OCI-LY7 (cell line): ENCODE results near the gene CAND2. TPM values are rescaled to one million over a fixed set of nuclear protein-coding genes. Genes with fewer than 3 reads are reported as not detected.
A peak's percentile ranks its signal among the peaks of the same experiment; 100 is the strongest.

Experiments used
- BruUV-seq: library from RNA; stranded (reverse); fragments of 400-500 nt; replicated peaks from 2 replicates; lab custom pipeline; 2021; lab: Mats Ljungman, UMichigan
- CTCF ChIA-PET: fragments of 300-600 bp; sonication (Branson Sonifier 250); formaldehyde crosslinking; loops from one replicate; lab custom pipeline; 2022; ENCODE audit warnings: antibody characterized with exemption; ENCODE audit not compliant: unreplicated experiment; lab: Charles Lee
- POLR2A ChIA-PET: fragments of 300-600 bp; sonication (Branson Sonifier 250); formaldehyde crosslinking; loops from one replicate; lab custom pipeline; 2022; ENCODE audit warnings: antibody characterized with exemption; lab: Charles Lee
- DNase-seq: peaks from one replicate; pipeline ENCODE4 v3.0.0-alpha.2; 2015; ENCODE audit warnings: low spot score
- H2AFZ ChIP-seq: fragments of 200-600 bp; sonication (generic), shearing (Covaris generic); 2 replicates; pipeline ENCODE4 v1.6.1; 2014; ENCODE audit warnings: mild to moderate bottlenecking, antibody characterized with exemption, low read length, moderate library complexity
- H3K27ac ChIP-seq: fragments of 200-600 bp; sonication (generic); 2 replicates; pipeline ENCODE4 v1.5.1; 2014; ENCODE audit warnings: mixed run types, low read depth, mild to moderate bottlenecking, moderate library complexity, low read length, inconsistent platforms; ENCODE audit not compliant: poor library complexity, severe bottlenecking
- H3K36me3 ChIP-seq: fragments of 200-600 bp; sonication (generic); 2 replicates; pipeline ENCODE4 v1.6.1; 2014; ENCODE audit warnings: mild to moderate bottlenecking, antibody characterized with exemption, low read length, moderate library complexity, mixed read lengths; ENCODE audit not compliant: insufficient read depth
- H3K4me1 ChIP-seq: fragments of 200-600 bp; sonication (generic); 2 replicates; pipeline ENCODE4 v1.5.1; 2014; ENCODE audit warnings: mild to moderate bottlenecking, low read length; ENCODE audit not compliant: insufficient read depth, poor library complexity, severe bottlenecking
- H3K4me2 ChIP-seq: fragments of 200-600 bp; sonication (generic); 2 replicates; pipeline ENCODE4 v1.6.1; 2014; ENCODE audit warnings: mild to moderate bottlenecking, low read length
- H3K4me3 ChIP-seq: fragments of 200-600 bp; sonication (generic); 2 replicates; pipeline ENCODE4 v1.5.1; 2014; ENCODE audit warnings: mild to moderate bottlenecking, low read depth, low read length; ENCODE audit not compliant: poor library complexity, severe bottlenecking
- H3K79me2 ChIP-seq: fragments of 200-600 bp; sonication (generic); 2 replicates; pipeline ENCODE4 v1.6.1; 2016; ENCODE audit warnings: low read depth, mild to moderate bottlenecking, low read length, moderate library complexity, mixed read lengths; ENCODE audit not compliant: insufficient read depth
- H3K9me2 ChIP-seq: fragments of 200-600 bp; sonication (generic); 2 replicates; pipeline ENCODE4 v1.6.1; 2016; ENCODE audit warnings: mild to moderate bottlenecking, low read length, mixed read lengths; ENCODE audit not compliant: insufficient read depth
- H3K9me3 ChIP-seq: fragments of 200-600 bp; sonication (generic); 2 replicates; pipeline ENCODE4 v1.6.1; 2014; ENCODE audit warnings: mild to moderate bottlenecking, mixed run types, low read length, mixed read lengths
- H4K20me1 ChIP-seq: fragments of 200-600 bp; sonication (generic); 2 replicates; pipeline ENCODE4 v1.6.1; 2014; ENCODE audit warnings: mild to moderate bottlenecking, antibody characterized with exemption, low read length, moderate library complexity, mixed read lengths; ENCODE audit not compliant: insufficient read depth
- CTCF ChIP-seq: fragments of 200-600 bp; sonication (generic); conservative IDR thresholded peaks from 2 replicates; pipeline ENCODE4 v1.5.1; 2014; ENCODE audit warnings: mild to moderate bottlenecking, antibody characterized with exemption, low read length, moderate library complexity, mixed read lengths
- EZH2phosphoT487 ChIP-seq: fragments of 200-600 bp; sonication (generic); IDR thresholded peaks from 2 replicates; pipeline ENCODE4 v1.6.1; 2018; ENCODE audit warnings: low read depth, borderline replicate concordance, mild to moderate bottlenecking, mixed run types, antibody characterized with exemption, low read length, moderate library complexity, mixed read lengths
- intact Hi-C: fragments of 100-400 bp; cut with micrococcal nuclease; formaldehyde crosslinking; loops from one replicate; pipeline ENCODE4 v1.10.0; 2022; ENCODE audit not compliant: unreplicated experiment
- total RNA-seq, 2 experiments: library from RNA; depleted of rRNA in 1 of 2; stranded (reverse); fragments of >200 nt in 1 of 2; shearing (Covaris generic) in 1 of 2; gene quantifications; 2 replicates each; pipeline ENCODE4 v1.2.3, GENCODE V29; 2014 to 2022

The CAND2 gene
- total RNA-seq, 2 experiments from 2014 or later = 4.1 to 11.0 TPM

DNA sequence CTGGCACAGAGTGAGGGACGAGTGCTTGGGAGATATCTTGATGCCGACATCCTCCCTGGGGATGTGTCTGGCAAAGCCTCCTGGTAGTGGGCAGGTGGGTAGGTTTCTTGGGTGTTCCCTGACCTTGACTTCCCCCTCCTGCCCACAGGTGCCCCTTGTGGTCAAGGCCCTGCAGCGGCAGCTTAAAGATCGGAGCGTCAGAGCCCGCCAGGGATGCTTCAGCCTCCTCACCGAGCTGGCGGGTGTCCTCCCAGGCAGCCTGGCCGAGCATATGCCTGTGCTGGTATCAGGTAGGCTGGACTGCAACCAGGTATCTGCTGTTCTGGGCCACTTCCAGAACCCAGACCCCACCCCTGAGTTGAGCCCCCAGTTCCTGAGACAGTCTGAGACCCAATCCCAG lies 19.2 kb downstream of the CAND2 start:
- CTCF ChIA-PET = no interaction called here

GRCh38 chr3:12816521-12817342 lies 20.3 kb downstream of the CAND2 start:
- DNase-seq = no peak
- Histone ChIP-seq H3K9me3 (no peaks in the 10 kb centered on the region), H3K36me3 (peaks cover 21% of the 10 kb centered on the region; the same call in 1 of the 2 replicates), H4K20me1 (no peaks in the 10 kb centered on the region), H3K4me3 (no peak overlapping the region), H3K79me2 (no peaks in the 10 kb centered on the region), H2AFZ (no peak overlapping the region), H3K9me2 (no peaks in the 10 kb centered on the region), H3K4me1 (peaks cover 12% of the 10 kb centered on the region), H3K27ac (no peak overlapping the region), H3K4me2 (no peak overlapping the region)
- ChIA-PET CTCF (no interaction called here), POLR2A (interaction anchor here (0.6 kb wide), 1 partner anchor 14 kb away, joined by 6 read pairs; no protein-coding TSS in a partner anchor)
- no TSS peak for BruUV-seq
- intact Hi-C loops = no loop called here
- TF ChIP-seq EZH2phosphoT487 (no peak), CTCF (no peak)

More for the DNA sequence above, 19.2 kb downstream of the CAND2 start:
- no peak for DNase-seq
- H3K9me2 ChIP-seq = no peaks in the 10 kb centered on the region
- no peak overlapping the region for H3K27ac ChIP-seq
- intact Hi-C loops = no loop called here
- TF ChIP-seq CTCF = peak; percentile 47; the same call in 1 of the 2 replicates
- no peak for TF ChIP-seq EZH2phosphoT487
- no peaks in the 10 kb centered on the region for H3K79me2 ChIP-seq
- H2AFZ ChIP-seq = no peak overlapping the region
- BruUV-seq = no TSS peak
- peaks cover 21% of the 10 kb centered on the region; the same call in 1 of the 2 replicates for H3K36me3 ChIP-seq
- H3K4me2 ChIP-seq = no peak overlapping the region
- no peak overlapping the region for H3K4me3 ChIP-seq
- H3K4me1 ChIP-seq = peaks cover 13% of the 10 kb centered on the region
- no peaks in the 10 kb centered on the region for H4K20me1 ChIP-seq
- POLR2A ChIA-PET = no interaction called here
- H3K9me3 ChIP-seq = no peaks in the 10 kb centered on the region

DNA sequence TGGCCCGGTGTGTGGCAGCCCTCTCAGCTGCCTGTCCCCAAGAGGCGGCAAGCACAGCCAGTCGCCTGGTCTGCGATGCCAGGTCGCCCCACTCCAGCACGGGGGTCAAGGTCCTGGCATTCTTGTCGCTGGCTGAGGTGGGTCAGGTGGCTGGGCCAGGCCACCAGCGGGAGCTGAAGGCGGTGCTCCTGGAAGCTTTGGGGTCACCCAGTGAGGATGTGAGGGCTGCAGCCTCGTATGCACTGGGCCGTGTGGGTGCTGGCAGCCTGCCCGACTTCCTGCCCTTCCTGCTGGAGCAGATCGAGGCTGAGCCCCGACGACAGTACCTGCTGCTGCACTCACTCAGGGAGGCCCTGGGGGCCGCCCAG lies 20.8 kb downstream of the CAND2 start:
- DNase-seq = no peak
- ChIA-PET POLR2A (interaction anchor here (0.6 kb wide), 1 partner anchor 14 kb away, joined by 6 read pairs; no protein-coding TSS in a partner anchor), CTCF (no interaction called here)
- no TSS peak for BruUV-seq
- H3K27ac ChIP-seq = no peak overlapping the region
- no peak overlapping the region for H3K4me2 ChIP-seq
- no peaks in the 10 kb centered on the region for H3K79me2 ChIP-seq
- H3K9me2 ChIP-seq = no peaks in the 10 kb centered on the region
- TF ChIP-seq EZH2phosphoT487 = no peak
- TF ChIP-seq CTCF = no peak
- intact Hi-C loops = no loop called here
- no peak overlapping the region for H2AFZ ChIP-seq
- no peaks in the 10 kb centered on the region for H3K9me3 ChIP-seq
- peaks cover 21% of the 10 kb centered on the region; the same call in 1 of the 2 replicates for H3K36me3 ChIP-seq
- no peaks in the 10 kb centered on the region for H4K20me1 ChIP-seq
- no peak overlapping the region for H3K4me3 ChIP-seq
- peaks cover 12% of the 10 kb centered on the region for H3K4me1 ChIP-seq
